Astrocyte (in vitro differentiated cells and primary cell): ENCODE measurements around the gene TNNI3. TPM values are rescaled to one million over a fixed set of nuclear protein-coding genes. Genes with fewer than 3 reads are reported as not detected.

Source experiments
- DNase-seq: peaks from one replicate; pipeline ENCODE4 v3.0.0-alpha.2; 2010; ENCODE audit warnings: low read depth
- FAIRE-seq: peaks from 2 replicates; lab custom pipeline; 2011; peaks lifted over from hg19 to GRCh38; lab: Jason Lieb, UNC
- H2AFZ ChIP-seq: 2 replicates; pipeline ENCODE4 v1.6.0; 2012; ENCODE audit warnings: low read depth, low read length, inconsistent platforms
- H3K27ac ChIP-seq: 2 replicates; pipeline ENCODE4 v1.5.1; 2011; ENCODE audit warnings: low read depth, low read length, inconsistent platforms
- H3K27me3 ChIP-seq: 2 replicates; pipeline ENCODE4 v1.6.0; 2011; ENCODE audit warnings: low read length, inconsistent platforms; ENCODE audit not compliant: insufficient read depth
- H3K36me3 ChIP-seq: 2 replicates; pipeline ENCODE4 v1.5.1; 2011; ENCODE audit warnings: low read length, inconsistent platforms; ENCODE audit not compliant: insufficient read depth
- H3K4me1 ChIP-seq: 2 replicates; pipeline ENCODE4 v1.5.1; 2011; ENCODE audit warnings: low read length, inconsistent platforms; ENCODE audit not compliant: insufficient read depth
- H3K4me2 ChIP-seq: 2 replicates; pipeline ENCODE4 v1.6.0; 2012; ENCODE audit warnings: low read length, inconsistent platforms
- H3K4me3 ChIP-seq: 2 replicates; pipeline ENCODE4 v1.5.1; 2011; ENCODE audit warnings: low read depth, mild to moderate bottlenecking, low read length, inconsistent platforms; ENCODE audit not compliant: insufficient read depth
- H3K79me2 ChIP-seq: 2 replicates; pipeline ENCODE4 v1.6.0; 2012; ENCODE audit warnings: mild to moderate bottlenecking, low read length, inconsistent platforms; ENCODE audit not compliant: insufficient read depth
- H3K9ac ChIP-seq: 2 replicates; pipeline ENCODE4 v1.6.0; 2012; ENCODE audit warnings: mild to moderate bottlenecking, low read length, inconsistent platforms
- H3K9me3 ChIP-seq: 2 replicates; pipeline ENCODE4 v1.5.1; 2012; ENCODE audit warnings: low read depth, mild to moderate bottlenecking, low read length, inconsistent platforms; ENCODE audit not compliant: insufficient read depth
- H4K20me1 ChIP-seq: 2 replicates; pipeline ENCODE4 v1.6.0; 2012; ENCODE audit warnings: low read length, inconsistent platforms; ENCODE audit not compliant: insufficient read depth
- H3K27ac Mint-ChIP-seq: one replicate; pipeline ENCODE4 v1.8.0; 2021; ENCODE audit warnings: mild to moderate bottlenecking, mixed read lengths; ENCODE audit not compliant: unreplicated experiment
- H3K27me3 Mint-ChIP-seq: one replicate; pipeline ENCODE4 v1.8.0; 2021; ENCODE audit warnings: low read depth, mixed read lengths; ENCODE audit not compliant: unreplicated experiment
- H3K36me3 Mint-ChIP-seq: one replicate; pipeline ENCODE4 v1.8.0; 2021; ENCODE audit warnings: low read depth, mixed read lengths; ENCODE audit not compliant: unreplicated experiment
- H3K4me1 Mint-ChIP-seq: one replicate; pipeline ENCODE4 v1.8.0; 2021; ENCODE audit warnings: low read depth, mixed read lengths; ENCODE audit not compliant: unreplicated experiment
- H3K4me3 Mint-ChIP-seq: one replicate; pipeline ENCODE4 v1.8.0; 2021; ENCODE audit warnings: mild to moderate bottlenecking, moderate library complexity, mixed read lengths; ENCODE audit not compliant: unreplicated experiment
- H3K9me3 Mint-ChIP-seq: one replicate; pipeline ENCODE4 v1.8.0; 2021; ENCODE audit warnings: mild to moderate bottlenecking, mixed read lengths; ENCODE audit not compliant: unreplicated experiment
- CTCF ChIP-seq: IDR thresholded peaks from 2 replicates; pipeline ENCODE4 v1.5.1; 2011; ENCODE audit warnings: low read depth, mild to moderate bottlenecking, inconsistent platforms, low read length, moderate library complexity; ENCODE audit not compliant: insufficient read depth
- EZH2 ChIP-seq: IDR thresholded peaks from 2 replicates; pipeline ENCODE4 v1.6.1; 2012; ENCODE audit warnings: mild to moderate bottlenecking, low read length, inconsistent platforms; ENCODE audit not compliant: insufficient read depth
- total RNA-seq: library from RNA; stranded (reverse); gene quantifications from 2 replicates; pipeline ENCODE4 v1.2.1, GENCODE V29; 2021

Gene TNNI3
- total RNA-seq, 1 donor from 2014 or later: not detected

- Mint-ChIP-seq H3K4me3 (peak overlapping the region; percentile 83), H3K4me1 (peaks cover 5% of the 10 kb centered on the region), H3K9me3 (no peaks in the 10 kb centered on the region), H3K27ac (no peak overlapping the region), H3K36me3 (no peaks in the 10 kb centered on the region), H3K27me3 (peaks cover 52% of the 10 kb centered on the region)
- no peak overlapping the region for H3K27ac ChIP-seq
- H3K79me2 ChIP-seq: no peaks in the 10 kb centered on the region
- peak overlapping the region; percentile 80 for H3K4me2 ChIP-seq
- H3K9ac ChIP-seq: peak overlapping the region; percentile 53
- DNase-seq (no peak), FAIRE-seq (no peak)
- peak overlapping the region; percentile 68 for H3K4me3 ChIP-seq
- H3K9me3 ChIP-seq: peaks cover 3% of the 10 kb centered on the region
- no peaks in the 10 kb centered on the region for H4K20me1 ChIP-seq
- H3K27me3 ChIP-seq: peaks cover 17% of the 10 kb centered on the region
- H3K36me3 ChIP-seq: no peaks in the 10 kb centered on the region
- no peak for TF ChIP-seq CTCF
- peaks cover 15% of the 10 kb centered on the region for H3K4me1 ChIP-seq
- peak overlapping the region; percentile 79 for H2AFZ ChIP-seq
Measured at GRCh38 chr19:55173714-55174409, 16.3 kb upstream of the TNNI3 start.

GRCh38 chr19:55173186-55173713 lies 15.7 kb upstream of the TNNI3 start:
- Histone ChIP-seq H3K4me3 (peak overlapping the region; percentile 68), H3K9ac (peak overlapping the region; percentile 53), H3K4me2 (peak overlapping the region; percentile 80), H3K36me3 (no peaks in the 10 kb centered on the region), H3K9me3 (peaks cover 3% of the 10 kb centered on the region), H3K79me2 (no peaks in the 10 kb centered on the region), H3K4me1 (peaks cover 13% of the 10 kb centered on the region), H4K20me1 (no peaks in the 10 kb centered on the region), H2AFZ (peak overlapping the region; percentile 79), H3K27me3 (peaks cover 17% of the 10 kb centered on the region), H3K27ac (no peak overlapping the region)
- Mint-ChIP-seq H3K9me3 (no peaks in the 10 kb centered on the region), H3K4me1 (peaks cover 5% of the 10 kb centered on the region), H3K36me3 (no peaks in the 10 kb centered on the region), H3K27ac (no peak overlapping the region), H3K27me3 (peaks cover 54% of the 10 kb centered on the region), H3K4me3 (peak overlapping the region; percentile 83)
- FAIRE-seq: no peak
- DNase-seq: no peak
- TF ChIP-seq CTCF (no peak), EZH2 (no peak)

GRCh38 chr19:55172741-55173140 lies 15.2 kb upstream of the TNNI3 start:
- H3K27me3 Mint-ChIP-seq: peaks cover 53% of the 10 kb centered on the region

More at GRCh38 chr19:55172741-55173140, 15.2 kb upstream of the TNNI3 start:
- Histone ChIP-seq H3K4me2 (peak overlapping the region; percentile 80), H4K20me1 (no peaks in the 10 kb centered on the region), H2AFZ (peak overlapping the region; percentile 79), H3K9ac (peak overlapping the region; percentile 50), H3K4me3 (peak overlapping the region; percentile 68), H3K79me2 (no peaks in the 10 kb centered on the region), H3K4me1 (peaks cover 13% of the 10 kb centered on the region), H3K27ac (peak overlapping the region; percentile 27), H3K9me3 (peaks cover 3% of the 10 kb centered on the region), H3K36me3 (no peaks in the 10 kb centered on the region), H3K27me3 (peaks cover 17% of the 10 kb centered on the region)
- FAIRE-seq: no peak
- Mint-ChIP-seq H3K4me1 (peaks cover 5% of the 10 kb centered on the region), H3K9me3 (no peaks in the 10 kb centered on the region), H3K36me3 (no peaks in the 10 kb centered on the region), H3K4me3 (peak overlapping the region; percentile 83), H3K27ac (no peak overlapping the region)
- TF ChIP-seq EZH2 (no peak), CTCF (peak; percentile 18)
- peak; percentile 53 for DNase-seq
